ENCODE results near the gene AOC3. TPM values are rescaled to one million over a fixed set of nuclear protein-coding genes. Genes with fewer than 3 reads are reported as not detected.

AOC3 gene
- total and polyA plus RNA-seq, 2 of the 13 experiments (the other 11 are each of a cell fraction or from before 2014, with no cell fraction given) = 8.7 to 51.7 TPM

DNA sequence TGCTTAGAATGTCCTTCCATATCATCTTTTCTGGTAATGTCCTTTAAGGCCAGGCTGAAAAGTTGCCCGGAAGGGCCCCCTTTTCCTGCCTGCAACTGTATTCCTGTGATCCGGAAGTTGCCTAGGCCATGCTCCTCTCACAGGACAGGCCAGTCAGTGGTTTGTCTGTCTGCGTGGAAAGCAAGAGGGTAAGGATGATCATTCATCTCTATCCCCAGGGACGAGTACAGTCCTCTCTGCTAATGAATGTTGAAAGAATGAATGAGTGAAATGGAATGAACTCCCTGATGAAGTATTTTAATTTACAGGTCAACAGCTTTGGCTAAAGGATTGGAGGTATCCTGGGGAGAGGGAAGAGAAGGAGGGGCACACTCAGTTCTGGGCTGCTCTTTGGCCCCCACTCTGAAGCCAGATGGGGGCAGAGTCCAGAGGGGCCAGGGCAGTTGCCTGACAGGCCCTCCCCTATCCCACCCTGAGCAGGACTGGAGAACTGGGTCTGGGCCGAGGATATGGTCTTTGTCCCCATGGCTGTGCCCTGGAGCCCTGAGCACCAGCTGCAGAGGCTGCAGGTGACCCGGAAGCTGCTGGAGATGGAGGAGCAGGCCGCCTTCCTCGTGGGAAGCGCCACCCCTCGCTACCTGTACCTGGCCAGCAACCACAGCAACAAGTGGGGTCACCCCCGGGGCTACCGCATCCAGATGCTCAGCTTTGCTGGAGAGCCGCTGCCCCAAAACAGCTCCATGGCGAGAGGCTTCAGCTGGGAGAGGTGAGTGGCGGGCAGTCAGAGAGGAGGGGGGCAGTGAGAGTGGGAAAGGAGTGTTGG lies 3.2 kb downstream of the AOC3 start (continued):
- TF ChIP-seq GMEB1 (CRISPR knock-in tag; IDR thresholded peaks at IDR 0.05; ENCODE audit: borderline replicate concordance) (peak; percentile 55; the same call in 1 of the 2 replicates), SP4 (CRISPR knock-in tag; IDR thresholded peaks at IDR 0.05) (0 out of 2 replicates have a peak, but pooled peaks have one; percentile 12), ZNF879 (CRISPR knock-in tag; IDR thresholded peaks at IDR 0.05) (no peak), JUNB (CRISPR knock-in tag; IDR thresholded peaks at IDR 0.05; ENCODE audit: borderline replicate concordance) (no peak), HMGA1 (CRISPR knock-in tag; conservative IDR thresholded peaks at IDR 0.05) (no peak), ZNF775 (CRISPR knock-in tag; IDR thresholded peaks at IDR 0.05; ENCODE audit: borderline replicate concordance) (0 out of 2 replicates have a peak, but pooled peaks have one; percentile 72), SAFB2 (CRISPR knock-in tag; IDR thresholded peaks at IDR 0.05; ENCODE audit: borderline replicate concordance, low read depth) (peak; percentile 42; the same call in 1 of the 2 replicates), KLF16 (CRISPR knock-in tag; IDR thresholded peaks at IDR 0.05) (no peak), ZNF282 (IDR thresholded peaks at IDR 0.05; ENCODE audit: partially characterized antibody) (no peak), ZC3H4 (CRISPR knock-in tag; IDR thresholded peaks at IDR 0.05; ENCODE audit: borderline replicate concordance) (no peak), ZNF484 (CRISPR knock-in tag; IDR thresholded peaks at IDR 0.05; ENCODE audit: borderline replicate concordance, low read depth) (no peak), ZNF382 (CRISPR knock-in tag; IDR thresholded peaks at IDR 0.05; ENCODE audit: borderline replicate concordance) (no peak), SIN3B (IDR thresholded peaks at IDR 0.05; ENCODE audit: low read length) (no peak), MTERF4 (CRISPR knock-in tag; IDR thresholded peaks at IDR 0.05) (no peak), ZNF768 (CRISPR knock-in tag; IDR thresholded peaks at IDR 0.05) (peak; percentile 21; the same call in 1 of the 2 replicates), ZNF337 (CRISPR knock-in tag; IDR thresholded peaks at IDR 0.05; ENCODE audit: borderline replicate concordance, low read depth) (no peak), SRY (CRISPR knock-in tag; IDR thresholded peaks at IDR 0.05) (no peak; the same call in 1 of the 2 replicates), NFE2L2 (IDR thresholded peaks at IDR 0.05; ENCODE audit: low read length) (no peak)
- TF ChIP-seq, protein P1, sequence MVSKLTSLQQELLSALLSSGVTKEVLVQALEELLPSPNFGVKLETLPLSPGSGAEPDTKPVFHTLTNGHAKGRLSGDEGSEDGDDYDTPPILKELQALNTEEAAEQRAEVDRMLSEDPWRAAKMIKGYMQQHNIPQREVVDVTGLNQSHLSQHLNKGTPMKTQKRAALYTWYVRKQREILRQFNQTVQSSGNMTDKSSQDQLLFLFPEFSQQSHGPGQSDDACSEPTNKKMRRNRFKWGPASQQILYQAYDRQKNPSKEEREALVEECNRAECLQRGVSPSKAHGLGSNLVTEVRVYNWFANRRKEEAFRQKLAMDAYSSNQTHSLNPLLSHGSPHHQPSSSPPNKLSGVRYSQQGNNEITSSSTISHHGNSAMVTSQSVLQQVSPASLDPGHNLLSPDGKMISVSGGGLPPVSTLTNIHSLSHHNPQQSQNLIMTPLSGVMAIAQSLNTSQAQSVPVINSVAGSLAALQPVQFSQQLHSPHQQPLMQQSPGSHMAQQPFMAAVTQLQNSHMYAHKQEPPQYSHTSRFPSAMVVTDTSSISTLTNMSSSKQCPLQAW (CRISPR knock-in tag; IDR thresholded peaks at IDR 0.05) = peak; percentile 63; the same call in 1 of the 2 replicates
- TF ChIP-seq, protein P2, sequence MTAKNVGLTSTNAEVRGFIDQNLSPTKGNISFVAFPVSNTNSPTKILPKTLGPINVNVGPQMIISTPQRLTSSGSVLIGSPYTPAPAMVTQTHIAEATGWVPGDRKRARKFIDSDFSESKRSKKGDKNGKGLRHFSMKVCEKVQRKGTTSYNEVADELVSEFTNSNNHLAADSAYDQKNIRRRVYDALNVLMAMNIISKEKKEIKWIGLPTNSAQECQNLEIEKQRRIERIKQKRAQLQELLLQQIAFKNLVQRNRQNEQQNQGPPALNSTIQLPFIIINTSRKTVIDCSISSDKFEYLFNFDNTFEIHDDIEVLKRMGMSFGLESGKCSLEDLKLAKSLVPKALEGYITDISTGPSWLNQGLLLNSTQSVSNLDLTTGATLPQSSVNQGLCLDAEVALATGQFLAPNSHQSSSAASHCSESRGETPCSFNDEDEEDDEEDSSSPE (CRISPR knock-in tag; IDR thresholded peaks at IDR 0.05) = no peak
- TF ChIP-seq, protein P3, sequence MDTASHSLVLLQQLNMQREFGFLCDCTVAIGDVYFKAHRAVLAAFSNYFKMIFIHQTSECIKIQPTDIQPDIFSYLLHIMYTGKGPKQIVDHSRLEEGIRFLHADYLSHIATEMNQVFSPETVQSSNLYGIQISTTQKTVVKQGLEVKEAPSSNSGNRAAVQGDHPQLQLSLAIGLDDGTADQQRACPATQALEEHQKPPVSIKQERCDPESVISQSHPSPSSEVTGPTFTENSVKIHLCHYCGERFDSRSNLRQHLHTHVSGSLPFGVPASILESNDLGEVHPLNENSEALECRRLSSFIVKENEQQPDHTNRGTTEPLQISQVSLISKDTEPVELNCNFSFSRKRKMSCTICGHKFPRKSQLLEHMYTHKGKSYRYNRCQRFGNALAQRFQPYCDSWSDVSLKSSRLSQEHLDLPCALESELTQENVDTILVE (CRISPR knock-in tag; IDR thresholded peaks at IDR 0.05) = peak; percentile 36; the same call in 1 of the 2 replicates

Measured in HepG2 (cell line).